Gastroesophageal sphincter (tissue), 3 donors: Measurements from ENCODE around the gene FAM114A2.

Source experiments
- EP300 ChIP-seq: sonication (generic); formaldehyde crosslinking; IDR thresholded peaks from one replicate; pipeline ENCODE4 v1.6.1; 2017; ENCODE audit warnings: antibody characterized with exemption, mild to moderate bottlenecking
- POLR2A ChIP-seq, 2 donors: fragments of 450-650 bp; IDR thresholded peaks; one replicate each; pipeline ENCODE4 v1.6.1; 2017; ENCODE audit warnings: antibody characterized with exemption in 2 of 2, mild to moderate bottlenecking in 2 of 2, moderate library complexity in 1 of 2
- TF ChIP-seq, protein P1 (sequence below), 4 experiments: fragments of 200-600 bp in 2 of 4; fragments of 450-650 bp in 2 of 4; sonication (generic) in 1 of 4; IDR thresholded peaks; one replicate each; pipeline ENCODE4 v1.5.1; 2017 to 2019; ENCODE audit warnings: antibody characterized with exemption in 4 of 4, mild to moderate bottlenecking in 2 of 4, moderate library complexity in 2 of 4

GRCh38 chr5:153974131-153974812 is 64.4 kb downstream of the FAM114A2 start:
- TF ChIP-seq, protein P1, sequence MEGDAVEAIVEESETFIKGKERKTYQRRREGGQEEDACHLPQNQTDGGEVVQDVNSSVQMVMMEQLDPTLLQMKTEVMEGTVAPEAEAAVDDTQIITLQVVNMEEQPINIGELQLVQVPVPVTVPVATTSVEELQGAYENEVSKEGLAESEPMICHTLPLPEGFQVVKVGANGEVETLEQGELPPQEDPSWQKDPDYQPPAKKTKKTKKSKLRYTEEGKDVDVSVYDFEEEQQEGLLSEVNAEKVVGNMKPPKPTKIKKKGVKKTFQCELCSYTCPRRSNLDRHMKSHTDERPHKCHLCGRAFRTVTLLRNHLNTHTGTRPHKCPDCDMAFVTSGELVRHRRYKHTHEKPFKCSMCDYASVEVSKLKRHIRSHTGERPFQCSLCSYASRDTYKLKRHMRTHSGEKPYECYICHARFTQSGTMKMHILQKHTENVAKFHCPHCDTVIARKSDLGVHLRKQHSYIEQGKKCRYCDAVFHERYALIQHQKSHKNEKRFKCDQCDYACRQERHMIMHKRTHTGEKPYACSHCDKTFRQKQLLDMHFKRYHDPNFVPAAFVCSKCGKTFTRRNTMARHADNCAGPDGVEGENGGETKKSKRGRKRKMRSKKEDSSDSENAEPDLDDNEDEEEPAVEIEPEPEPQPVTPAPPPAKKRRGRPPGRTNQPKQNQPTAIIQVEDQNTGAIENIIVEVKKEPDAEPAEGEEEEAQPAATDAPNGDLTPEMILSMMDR (IDR thresholded peaks at IDR 0.05) = peak; percentile 27 to 64 (median 53)
- no peak for TF ChIP-seq EP300
- no peak for TF ChIP-seq POLR2A (IDR thresholded peaks at IDR 0.05)
